OCI-LY7 (cell line): ENCODE results near the gene AMIGO2. TPM values are rescaled to one million over a fixed set of nuclear protein-coding genes. Genes with fewer than 3 reads are reported as not detected.

Experiments used
- BruUV-seq: library from RNA; stranded (reverse); fragments of 400-500 nt; replicated peaks from 2 replicates; lab custom pipeline; 2021; lab: Mats Ljungman, UMichigan
- CTCF ChIA-PET: fragments of 300-600 bp; sonication (Branson Sonifier 250); formaldehyde crosslinking; loops from one replicate; lab custom pipeline; 2022; ENCODE audit warnings: antibody characterized with exemption; ENCODE audit not compliant: unreplicated experiment; lab: Charles Lee
- POLR2A ChIA-PET: fragments of 300-600 bp; sonication (Branson Sonifier 250); formaldehyde crosslinking; loops from one replicate; lab custom pipeline; 2022; ENCODE audit warnings: antibody characterized with exemption; lab: Charles Lee
- DNase-seq: peaks from one replicate; pipeline ENCODE4 v3.0.0-alpha.2; 2015; ENCODE audit warnings: low spot score
- H2AFZ ChIP-seq: fragments of 200-600 bp; sonication (generic), shearing (Covaris generic); 2 replicates; pipeline ENCODE4 v1.6.1; 2014; ENCODE audit warnings: mild to moderate bottlenecking, antibody characterized with exemption, low read length, moderate library complexity
- H3K27ac ChIP-seq: fragments of 200-600 bp; sonication (generic); 2 replicates; pipeline ENCODE4 v1.5.1; 2014; ENCODE audit warnings: mixed run types, low read depth, mild to moderate bottlenecking, moderate library complexity, low read length, inconsistent platforms; ENCODE audit not compliant: poor library complexity, severe bottlenecking
- H3K36me3 ChIP-seq: fragments of 200-600 bp; sonication (generic); 2 replicates; pipeline ENCODE4 v1.6.1; 2014; ENCODE audit warnings: mild to moderate bottlenecking, antibody characterized with exemption, low read length, moderate library complexity, mixed read lengths; ENCODE audit not compliant: insufficient read depth
- H3K4me1 ChIP-seq: fragments of 200-600 bp; sonication (generic); 2 replicates; pipeline ENCODE4 v1.5.1; 2014; ENCODE audit warnings: mild to moderate bottlenecking, low read length; ENCODE audit not compliant: insufficient read depth, poor library complexity, severe bottlenecking
- H3K4me2 ChIP-seq: fragments of 200-600 bp; sonication (generic); 2 replicates; pipeline ENCODE4 v1.6.1; 2014; ENCODE audit warnings: mild to moderate bottlenecking, low read length
- H3K4me3 ChIP-seq: fragments of 200-600 bp; sonication (generic); 2 replicates; pipeline ENCODE4 v1.5.1; 2014; ENCODE audit warnings: mild to moderate bottlenecking, low read depth, low read length; ENCODE audit not compliant: poor library complexity, severe bottlenecking
- H3K79me2 ChIP-seq: fragments of 200-600 bp; sonication (generic); 2 replicates; pipeline ENCODE4 v1.6.1; 2016; ENCODE audit warnings: low read depth, mild to moderate bottlenecking, low read length, moderate library complexity, mixed read lengths; ENCODE audit not compliant: insufficient read depth
- H3K9me2 ChIP-seq: fragments of 200-600 bp; sonication (generic); 2 replicates; pipeline ENCODE4 v1.6.1; 2016; ENCODE audit warnings: mild to moderate bottlenecking, low read length, mixed read lengths; ENCODE audit not compliant: insufficient read depth
- H3K9me3 ChIP-seq: fragments of 200-600 bp; sonication (generic); 2 replicates; pipeline ENCODE4 v1.6.1; 2014; ENCODE audit warnings: mild to moderate bottlenecking, mixed run types, low read length, mixed read lengths
- H4K20me1 ChIP-seq: fragments of 200-600 bp; sonication (generic); 2 replicates; pipeline ENCODE4 v1.6.1; 2014; ENCODE audit warnings: mild to moderate bottlenecking, antibody characterized with exemption, low read length, moderate library complexity, mixed read lengths; ENCODE audit not compliant: insufficient read depth
- CTCF ChIP-seq: fragments of 200-600 bp; sonication (generic); conservative IDR thresholded peaks from 2 replicates; pipeline ENCODE4 v1.5.1; 2014; ENCODE audit warnings: mild to moderate bottlenecking, antibody characterized with exemption, low read length, moderate library complexity, mixed read lengths
- EZH2phosphoT487 ChIP-seq: fragments of 200-600 bp; sonication (generic); IDR thresholded peaks from 2 replicates; pipeline ENCODE4 v1.6.1; 2018; ENCODE audit warnings: low read depth, borderline replicate concordance, mild to moderate bottlenecking, mixed run types, antibody characterized with exemption, low read length, moderate library complexity, mixed read lengths
- intact Hi-C: fragments of 100-400 bp; cut with micrococcal nuclease; formaldehyde crosslinking; loops from one replicate; pipeline ENCODE4 v1.10.0; 2022; ENCODE audit not compliant: unreplicated experiment
- total RNA-seq, 2 experiments: library from RNA; depleted of rRNA in 1 of 2; stranded (reverse); fragments of >200 nt in 1 of 2; shearing (Covaris generic) in 1 of 2; gene quantifications; 2 replicates each; pipeline ENCODE4 v1.2.3, GENCODE V29; 2014 to 2022

AMIGO2 gene
- total RNA-seq, 2 experiments from 2014 or later: not detected

DNA sequence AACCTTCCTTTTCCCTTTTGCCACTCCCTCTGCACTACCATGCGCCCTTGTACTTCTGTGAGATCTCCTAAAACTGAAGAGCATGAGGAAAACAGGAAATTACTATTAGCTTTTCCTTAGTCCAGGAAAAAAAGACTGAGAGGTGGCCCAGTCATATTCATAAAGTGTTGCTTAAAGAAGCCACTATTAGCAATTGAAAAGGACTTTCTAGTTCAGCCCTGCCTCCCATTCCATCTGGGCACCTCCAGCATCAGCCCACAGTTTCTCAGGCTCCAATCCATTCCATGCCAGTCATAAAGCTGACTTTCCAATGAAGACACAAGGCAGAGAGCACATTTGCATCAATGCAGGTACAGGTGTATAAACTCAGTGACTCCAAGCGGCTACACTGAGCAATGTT, 19.9 kb upstream of the AMIGO2 start:
- no peaks in the 10 kb centered on the region for H3K36me3 ChIP-seq
- BruUV-seq: no TSS peak
- CTCF ChIA-PET: no interaction called here
- DNase-seq: no peak
- POLR2A ChIA-PET: no interaction called here
- no peak overlapping the region for H3K4me2 ChIP-seq
- H3K9me3 ChIP-seq: no peaks in the 10 kb centered on the region
- no peak overlapping the region for H3K27ac ChIP-seq
- no peaks in the 10 kb centered on the region for H3K4me1 ChIP-seq
- no peak for TF ChIP-seq EZH2phosphoT487
- H2AFZ ChIP-seq: no peak overlapping the region
- intact Hi-C loops: no loop called here
- no peak overlapping the region for H3K4me3 ChIP-seq
- H4K20me1 ChIP-seq: no peaks in the 10 kb centered on the region
- no peaks in the 10 kb centered on the region for H3K9me2 ChIP-seq
- H3K79me2 ChIP-seq: no peaks in the 10 kb centered on the region

DNA sequence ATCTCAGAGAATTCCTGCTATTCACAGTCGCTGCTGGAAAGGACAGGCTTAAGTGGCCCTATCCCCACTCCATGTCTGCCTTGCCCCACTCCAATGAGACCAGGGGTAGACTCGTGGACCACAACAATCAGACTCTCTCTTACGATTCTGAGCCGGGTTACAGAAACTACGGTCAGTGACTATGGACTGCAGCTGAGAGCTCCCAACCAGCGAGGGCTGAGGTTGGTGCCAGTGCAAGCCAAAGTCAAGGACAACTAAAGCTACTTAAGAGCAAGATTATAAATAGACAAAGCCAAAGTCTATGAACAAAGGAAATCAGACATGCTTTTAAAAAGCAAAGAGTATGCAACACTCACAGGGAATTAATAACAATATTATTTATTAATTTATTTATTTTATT, 18.3 kb upstream of the AMIGO2 start:
- Histone ChIP-seq H3K4me2 (no peak overlapping the region), H2AFZ (no peak overlapping the region), H3K9me2 (no peaks in the 10 kb centered on the region), H3K79me2 (no peaks in the 10 kb centered on the region), H3K27ac (no peak overlapping the region), H3K4me3 (no peak overlapping the region), H3K9me3 (no peaks in the 10 kb centered on the region), H3K4me1 (no peaks in the 10 kb centered on the region), H3K36me3 (no peaks in the 10 kb centered on the region), H4K20me1 (no peaks in the 10 kb centered on the region)
- ChIA-PET CTCF (no interaction called here), POLR2A (interaction anchor here (1.2 kb wide), 1 partner anchor 34 kb away, joined by 3 read pairs; no protein-coding TSS in a partner anchor)
- no peak for DNase-seq
- BruUV-seq: no TSS peak
- intact Hi-C loops: no loop called here
- no peak for TF ChIP-seq EZH2phosphoT487
- no peak for TF ChIP-seq CTCF

DNA sequence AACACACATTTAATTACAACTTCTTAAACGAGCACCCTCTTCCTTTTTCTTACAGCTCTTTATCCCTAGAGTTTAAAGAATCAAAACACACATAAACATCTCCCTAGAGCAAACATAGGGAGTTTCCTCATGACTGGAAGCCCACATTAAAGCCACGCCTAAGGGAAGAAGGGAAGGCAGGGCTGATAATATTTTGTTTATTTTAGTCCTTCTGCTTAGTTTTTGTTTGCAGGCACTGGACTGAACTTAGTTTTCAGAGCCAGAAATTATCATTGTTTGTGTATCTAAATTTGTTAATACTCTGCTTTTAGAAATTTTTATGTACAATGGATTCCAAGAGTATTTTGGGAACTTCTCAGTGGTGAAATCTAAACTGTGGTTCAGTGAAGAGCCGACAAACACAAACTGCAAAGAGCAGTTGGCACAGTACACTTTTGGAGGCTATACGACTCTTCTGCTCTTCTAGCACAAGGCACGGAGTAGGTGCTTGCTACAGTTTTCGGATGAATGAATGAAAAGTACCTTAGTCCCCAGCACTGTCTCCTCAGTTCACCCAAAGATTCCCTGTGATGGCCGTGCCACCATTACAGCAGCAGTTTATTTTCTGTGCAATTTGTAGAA, 17.6 kb upstream of the AMIGO2 start:
- no peaks in the 10 kb centered on the region for H3K4me1 ChIP-seq
- no peaks in the 10 kb centered on the region for H3K79me2 ChIP-seq
- no TSS peak for BruUV-seq
- no peaks in the 10 kb centered on the region for H3K9me3 ChIP-seq
- intact Hi-C loops: no loop called here
- H3K4me2 ChIP-seq: no peak overlapping the region
- TF ChIP-seq EZH2phosphoT487 (no peak), CTCF (no peak)
- ChIA-PET CTCF (no interaction called here), POLR2A (interaction anchor here (1.2 kb wide), 1 partner anchor 35 kb away, joined by 3 read pairs; no protein-coding TSS in a partner anchor)
- H3K27ac ChIP-seq: no peak overlapping the region
- H4K20me1 ChIP-seq: no peaks in the 10 kb centered on the region
- H3K9me2 ChIP-seq: no peaks in the 10 kb centered on the region
- no peak overlapping the region for H3K4me3 ChIP-seq
- H2AFZ ChIP-seq: no peak overlapping the region
- no peak for DNase-seq
- H3K36me3 ChIP-seq: no peaks in the 10 kb centered on the region
